OCI-LY3 (cell line): ENCODE results near the gene NDUFB8.

ENCODE experiments used
- H2AFZ ChIP-seq: fragments of 200-600, 300-600 bp; shearing (Covaris generic); 2 replicates; pipeline ENCODE4 v1.6.0; 2014; ENCODE audit warnings: antibody characterized with exemption, low read depth, low read length
- H3K27ac ChIP-seq: fragments of 200-600, 300-600 bp; sonication (generic); 2 replicates; pipeline ENCODE4 v1.5.1; 2014; ENCODE audit warnings: mild to moderate bottlenecking, low read length, moderate library complexity, mixed read lengths
- H3K27me3 ChIP-seq: fragments of 200-600, 300-600 bp; sonication (generic); 2 replicates; pipeline ENCODE4 v1.6.1; 2014; ENCODE audit warnings: low read depth, low read length, mixed read lengths
- H3K36me3 ChIP-seq: fragments of 200-600, 300-600 bp; sonication (generic); replicated peaks from 2 replicates; pipeline ENCODE3; 2014; ENCODE audit warnings: low read depth, low read length, mixed read lengths
- H3K4me1 ChIP-seq: fragments of 300-600, 200-600 bp; sonication (generic); 2 replicates; pipeline ENCODE4 v1.6.1; 2014; ENCODE audit warnings: low read length, mixed read lengths
- H3K4me2 ChIP-seq: fragments of 200-600, 300-600 bp; sonication (generic); 2 replicates; pipeline ENCODE4 v1.6.1; 2014; ENCODE audit warnings: low read length, mixed read lengths
- H3K4me3 ChIP-seq: fragments of 300-600, 200-600 bp; sonication (generic); 2 replicates; pipeline ENCODE4 v1.5.1; 2014; ENCODE audit warnings: antibody characterized with exemption, mild to moderate bottlenecking, low read length, moderate library complexity
- H3K79me2 ChIP-seq: fragments of 300-600, 200-600 bp; shearing (Covaris generic); 2 replicates; pipeline ENCODE4 v1.6.1; 2014; ENCODE audit warnings: mild to moderate bottlenecking, low read length, mixed read lengths
- H3K9ac ChIP-seq: fragments of 300-600, 200-600 bp; shearing (Covaris generic); 2 replicates; pipeline ENCODE4 v1.6.0; 2014; ENCODE audit warnings: mild to moderate bottlenecking, low read length, moderate library complexity
- H3K9me3 ChIP-seq: fragments of 200-600, 300-600 bp; shearing (Covaris generic); 2 replicates; pipeline ENCODE4 v1.6.1; 2014; ENCODE audit warnings: low read length, mixed read lengths; ENCODE audit not compliant: insufficient read depth
- H4K20me1 ChIP-seq: fragments of 200-600, 300-600 bp; sonication (generic); 2 replicates; pipeline ENCODE4 v1.6.1; 2016; ENCODE audit warnings: low read length, mixed read lengths; ENCODE audit not compliant: insufficient read depth
- EZH2phosphoT487 ChIP-seq: fragments of 200-600 bp; shearing (Covaris generic); IDR thresholded peaks from 2 replicates; pipeline ENCODE4 v1.6.1; 2018; ENCODE audit warnings: antibody characterized with exemption, mixed run types, low read depth
- TF ChIP-seq, protein P1 (sequence below): fragments of 200-600, 300-600 bp; sonication (generic); IDR thresholded peaks from 2 replicates; pipeline ENCODE4 v1.5.1; 2014; ENCODE audit warnings: antibody characterized with exemption, low read length, low read depth

The NDUFB8 gene

GRCh38 chr10:100515612-100516011, 14.1 kb downstream of the NDUFB8 start:
- H3K36me3 ChIP-seq: no peaks in the 10 kb centered on the region
- H3K27ac ChIP-seq: no peak overlapping the region
- H3K4me2 ChIP-seq: no peak overlapping the region
- H2AFZ ChIP-seq: no peak overlapping the region
- TF ChIP-seq EZH2phosphoT487: no peak
- TF ChIP-seq, protein P1, sequence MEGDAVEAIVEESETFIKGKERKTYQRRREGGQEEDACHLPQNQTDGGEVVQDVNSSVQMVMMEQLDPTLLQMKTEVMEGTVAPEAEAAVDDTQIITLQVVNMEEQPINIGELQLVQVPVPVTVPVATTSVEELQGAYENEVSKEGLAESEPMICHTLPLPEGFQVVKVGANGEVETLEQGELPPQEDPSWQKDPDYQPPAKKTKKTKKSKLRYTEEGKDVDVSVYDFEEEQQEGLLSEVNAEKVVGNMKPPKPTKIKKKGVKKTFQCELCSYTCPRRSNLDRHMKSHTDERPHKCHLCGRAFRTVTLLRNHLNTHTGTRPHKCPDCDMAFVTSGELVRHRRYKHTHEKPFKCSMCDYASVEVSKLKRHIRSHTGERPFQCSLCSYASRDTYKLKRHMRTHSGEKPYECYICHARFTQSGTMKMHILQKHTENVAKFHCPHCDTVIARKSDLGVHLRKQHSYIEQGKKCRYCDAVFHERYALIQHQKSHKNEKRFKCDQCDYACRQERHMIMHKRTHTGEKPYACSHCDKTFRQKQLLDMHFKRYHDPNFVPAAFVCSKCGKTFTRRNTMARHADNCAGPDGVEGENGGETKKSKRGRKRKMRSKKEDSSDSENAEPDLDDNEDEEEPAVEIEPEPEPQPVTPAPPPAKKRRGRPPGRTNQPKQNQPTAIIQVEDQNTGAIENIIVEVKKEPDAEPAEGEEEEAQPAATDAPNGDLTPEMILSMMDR: no peak
- no peaks in the 10 kb centered on the region for H3K4me1 ChIP-seq
- no peak overlapping the region for H3K9ac ChIP-seq
- no peaks in the 10 kb centered on the region for H3K27me3 ChIP-seq
- no peaks in the 10 kb centered on the region for H4K20me1 ChIP-seq
- H3K79me2 ChIP-seq: no peaks in the 10 kb centered on the region
- no peak overlapping the region for H3K4me3 ChIP-seq
- H3K9me3 ChIP-seq: no peaks in the 10 kb centered on the region

- TF ChIP-seq EZH2phosphoT487: no peak
- TF ChIP-seq, protein P1: no peak
- Histone ChIP-seq H3K79me2 (no peaks in the 10 kb centered on the region), H2AFZ (no peak overlapping the region), H3K36me3 (no peaks in the 10 kb centered on the region), H3K4me3 (no peak overlapping the region), H4K20me1 (no peaks in the 10 kb centered on the region), H3K4me1 (no peaks in the 10 kb centered on the region), H3K9me3 (no peaks in the 10 kb centered on the region), H3K27ac (no peak overlapping the region), H3K9ac (no peak overlapping the region), H3K4me2 (no peak overlapping the region), H3K27me3 (no peaks in the 10 kb centered on the region)
These were observed 18.9 kb downstream of the NDUFB8 start for GRCh38 chr10:100510533-100511308.

GRCh38 chr10:100509241-100509840, 20.3 kb downstream of the NDUFB8 start:
- no peaks in the 10 kb centered on the region for H3K36me3 ChIP-seq
- no peaks in the 10 kb centered on the region for H3K9me3 ChIP-seq
- no peak overlapping the region for H3K27ac ChIP-seq
- no peaks in the 10 kb centered on the region for H3K79me2 ChIP-seq
- no peak overlapping the region for H2AFZ ChIP-seq
- no peak overlapping the region for H3K4me2 ChIP-seq
- TF ChIP-seq, protein P1: no peak
- TF ChIP-seq EZH2phosphoT487: no peak
- no peaks in the 10 kb centered on the region for H4K20me1 ChIP-seq
- H3K9ac ChIP-seq: no peak overlapping the region
- no peak overlapping the region for H3K4me3 ChIP-seq
- H3K27me3 ChIP-seq: no peaks in the 10 kb centered on the region
- H3K4me1 ChIP-seq: no peaks in the 10 kb centered on the region

- Histone ChIP-seq H3K4me2 (no peak overlapping the region), H2AFZ (no peak overlapping the region), H4K20me1 (no peaks in the 10 kb centered on the region), H3K9me3 (no peaks in the 10 kb centered on the region), H3K9ac (no peak overlapping the region), H3K27me3 (no peaks in the 10 kb centered on the region), H3K79me2 (no peaks in the 10 kb centered on the region), H3K36me3 (no peaks in the 10 kb centered on the region), H3K4me1 (no peaks in the 10 kb centered on the region), H3K4me3 (no peak overlapping the region), H3K27ac (no peak overlapping the region)
- TF ChIP-seq EZH2phosphoT487: no peak
- TF ChIP-seq, protein P1: peak; percentile 57
These were observed 20.9 kb downstream of the NDUFB8 start for GRCh38 chr10:100508691-100509150.
